GM12865 (cell line): ENCODE measurements around the gene GM2A.

ENCODE experiments used
- DNase-seq: peaks from one replicate; pipeline ENCODE4 v3.0.0; 2010; ENCODE audit warnings: low read depth
- H3K4me3 ChIP-seq: 2 replicates; pipeline ENCODE4 v1.5.1; 2011; ENCODE audit warnings: mild to moderate bottlenecking, low read depth, low read length, control low read depth
- TF ChIP-seq, protein P1 (sequence below): IDR thresholded peaks from 2 replicates; pipeline ENCODE4 v1.5.1; 2011; ENCODE audit warnings: low read length, control low read depth, low read depth, inconsistent platforms; ENCODE audit not compliant: insufficient read depth; ENCODE audit errors: missing control alignments

GM2A gene

DNA sequence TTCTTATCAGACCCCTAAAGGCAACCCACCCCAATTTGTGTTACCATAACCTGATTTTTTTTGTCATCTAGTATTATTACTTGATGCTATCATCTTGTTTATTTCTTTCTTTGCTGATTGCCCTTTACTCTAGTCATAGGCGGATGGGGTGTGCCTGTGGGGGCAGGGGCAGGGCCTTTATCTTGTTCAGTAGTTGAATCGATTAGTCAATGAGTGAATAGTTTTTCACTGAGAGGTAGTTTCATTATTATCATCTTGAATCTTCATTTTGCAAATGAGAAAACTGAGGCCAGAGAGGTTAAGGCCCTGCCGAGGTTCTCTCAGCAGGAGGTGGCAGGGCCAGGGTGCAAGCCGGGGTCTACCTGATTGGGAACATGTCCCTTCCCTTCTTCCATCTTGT, 9.4 kb upstream of the GM2A start:
- no peak for DNase-seq
- no peak overlapping the region for H3K4me3 ChIP-seq
- TF ChIP-seq, protein P1, sequence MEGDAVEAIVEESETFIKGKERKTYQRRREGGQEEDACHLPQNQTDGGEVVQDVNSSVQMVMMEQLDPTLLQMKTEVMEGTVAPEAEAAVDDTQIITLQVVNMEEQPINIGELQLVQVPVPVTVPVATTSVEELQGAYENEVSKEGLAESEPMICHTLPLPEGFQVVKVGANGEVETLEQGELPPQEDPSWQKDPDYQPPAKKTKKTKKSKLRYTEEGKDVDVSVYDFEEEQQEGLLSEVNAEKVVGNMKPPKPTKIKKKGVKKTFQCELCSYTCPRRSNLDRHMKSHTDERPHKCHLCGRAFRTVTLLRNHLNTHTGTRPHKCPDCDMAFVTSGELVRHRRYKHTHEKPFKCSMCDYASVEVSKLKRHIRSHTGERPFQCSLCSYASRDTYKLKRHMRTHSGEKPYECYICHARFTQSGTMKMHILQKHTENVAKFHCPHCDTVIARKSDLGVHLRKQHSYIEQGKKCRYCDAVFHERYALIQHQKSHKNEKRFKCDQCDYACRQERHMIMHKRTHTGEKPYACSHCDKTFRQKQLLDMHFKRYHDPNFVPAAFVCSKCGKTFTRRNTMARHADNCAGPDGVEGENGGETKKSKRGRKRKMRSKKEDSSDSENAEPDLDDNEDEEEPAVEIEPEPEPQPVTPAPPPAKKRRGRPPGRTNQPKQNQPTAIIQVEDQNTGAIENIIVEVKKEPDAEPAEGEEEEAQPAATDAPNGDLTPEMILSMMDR, result no peak

DNA sequence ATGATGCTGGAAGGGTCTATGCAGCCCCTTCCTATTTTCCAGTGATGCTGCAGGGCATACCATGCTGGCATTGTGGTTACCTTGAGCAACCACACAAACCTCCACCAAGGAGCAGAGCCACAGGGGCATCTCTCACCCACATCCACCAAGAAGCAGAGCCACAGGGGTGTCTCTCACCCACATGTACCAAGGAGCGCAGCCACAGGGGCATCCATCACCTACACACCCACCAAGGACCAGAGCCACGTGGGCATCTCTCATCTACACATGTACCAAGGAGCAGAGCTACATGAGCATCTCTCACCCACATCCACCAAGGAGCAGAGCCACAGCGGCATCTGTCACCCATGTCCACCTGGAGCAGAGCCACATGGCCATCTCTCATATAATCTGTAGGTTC, 8.8 kb upstream of the GM2A start:
- H3K4me3 ChIP-seq, result no peak overlapping the region
- no peak for DNase-seq
- TF ChIP-seq, protein P1, result no peak

DNA sequence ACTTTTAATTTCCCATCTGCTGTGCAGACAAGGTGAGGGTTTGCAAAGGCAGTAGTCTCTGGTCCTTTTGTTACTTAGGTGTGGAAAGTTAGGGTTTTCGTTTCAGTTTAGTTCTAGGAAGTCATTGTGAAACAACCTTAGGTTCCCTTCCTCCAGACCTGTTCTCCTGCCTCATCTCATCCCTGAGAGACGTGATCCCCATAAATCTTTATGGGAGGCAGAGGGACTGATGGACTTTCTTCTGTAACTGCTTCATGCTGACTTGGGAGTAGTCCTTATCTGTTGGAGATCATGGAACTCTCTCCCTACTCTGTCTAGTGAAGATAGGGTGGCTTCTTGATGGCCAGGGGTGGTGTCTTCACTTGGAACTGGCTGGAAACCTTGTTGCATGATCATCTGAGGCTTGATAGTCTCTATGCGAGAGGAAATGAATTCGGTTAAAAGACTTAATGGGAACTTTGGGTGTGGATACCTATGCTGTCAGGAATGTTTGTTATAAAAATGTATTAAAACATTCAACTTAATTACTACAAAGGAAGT, 7.2 kb upstream of the GM2A start:
- no peak for DNase-seq
- no peak overlapping the region for H3K4me3 ChIP-seq
- TF ChIP-seq, protein P1, result no peak

DNA sequence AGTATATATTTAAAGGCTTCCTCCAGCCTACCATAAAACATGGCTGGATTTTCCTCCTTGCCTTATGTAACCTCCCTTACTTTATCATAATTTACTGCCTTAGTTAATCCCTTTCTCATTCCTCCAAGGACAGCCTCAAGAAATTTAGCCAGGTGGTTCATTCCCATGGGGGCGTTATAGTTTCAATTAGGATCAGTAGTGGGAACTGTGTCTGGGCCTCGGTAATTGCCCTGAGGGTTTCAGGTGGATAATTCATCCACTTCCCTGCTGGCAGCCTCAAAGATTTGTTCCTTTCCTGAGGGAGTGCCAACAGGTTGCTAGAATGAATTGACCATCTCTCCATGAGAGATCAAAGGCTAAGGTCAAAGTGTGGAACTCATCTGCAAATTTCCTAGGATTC, 4.3 kb upstream of the GM2A start:
- TF ChIP-seq, protein P1, result no peak
- no peak for DNase-seq
- no peak overlapping the region for H3K4me3 ChIP-seq

DNA sequence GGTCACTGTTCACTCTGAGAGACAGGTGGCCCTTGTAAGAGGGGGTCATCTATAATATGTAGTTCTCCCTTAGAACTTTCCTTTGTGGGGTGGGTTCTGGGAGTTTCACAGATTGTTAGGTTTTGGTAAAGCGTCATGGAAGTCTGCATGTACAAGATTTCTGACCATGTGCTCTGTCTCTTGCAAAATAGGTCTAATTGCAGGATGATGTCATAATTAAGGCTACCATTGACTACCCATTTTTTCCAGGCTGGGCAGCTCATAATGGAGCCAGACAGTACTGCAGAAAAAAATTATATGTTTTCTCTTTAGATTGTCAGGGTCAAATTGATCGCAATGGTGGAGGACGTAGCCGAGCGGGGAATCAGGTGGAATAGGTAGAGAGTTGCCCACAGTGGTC, 3.7 kb upstream of the GM2A start:
- no peak for DNase-seq
- H3K4me3 ChIP-seq, result no peak overlapping the region

DNA sequence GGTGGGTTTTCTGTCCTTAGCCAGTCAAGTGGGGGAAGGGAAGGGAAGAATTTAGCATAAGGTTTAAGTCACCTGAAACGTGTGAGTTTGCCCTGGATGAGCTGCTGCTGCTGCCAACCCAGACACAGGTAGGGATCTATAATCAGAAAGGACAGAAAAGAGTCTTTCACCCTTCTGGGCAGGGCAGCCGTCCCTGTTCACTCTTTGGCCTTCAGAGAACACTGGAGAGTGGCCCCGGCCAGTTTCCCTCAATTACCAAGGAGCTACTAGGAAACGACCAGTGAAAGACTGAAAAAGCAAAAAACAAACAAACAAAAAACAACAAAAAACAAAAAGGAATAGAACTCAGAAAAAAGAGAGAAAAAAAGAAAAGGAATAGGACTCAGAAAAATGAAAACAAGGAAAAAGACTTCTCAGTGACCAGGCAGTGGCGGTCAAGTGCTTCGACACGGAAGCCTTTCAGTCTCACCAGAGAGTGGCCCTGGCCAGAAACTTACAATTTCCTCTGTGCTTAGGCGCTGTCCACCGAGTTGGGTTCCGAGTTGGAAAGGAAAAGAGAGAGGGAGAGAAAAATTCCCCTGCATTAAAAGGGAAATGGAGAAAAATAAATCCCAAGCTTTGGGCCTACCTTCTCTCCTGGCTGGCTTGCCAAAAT, 2.5 kb upstream of the GM2A start:
- no peak for DNase-seq
- TF ChIP-seq, protein P1, result no peak
- no peak overlapping the region for H3K4me3 ChIP-seq

More for the DNA sequence above, 3.7 kb upstream of the GM2A start:
- TF ChIP-seq, protein P1, result no peak
